OCI-LY3 (cell line): Measurements from ENCODE around the gene DOHH.

Experiments used
- H2AFZ ChIP-seq: fragments of 200-600, 300-600 bp; shearing (Covaris generic); 2 replicates; pipeline ENCODE4 v1.6.0; 2014; ENCODE audit warnings: antibody characterized with exemption, low read depth, low read length
- H3K27ac ChIP-seq: fragments of 200-600, 300-600 bp; sonication (generic); 2 replicates; pipeline ENCODE4 v1.5.1; 2014; ENCODE audit warnings: mild to moderate bottlenecking, low read length, moderate library complexity, mixed read lengths
- H3K27me3 ChIP-seq: fragments of 200-600, 300-600 bp; sonication (generic); 2 replicates; pipeline ENCODE4 v1.6.1; 2014; ENCODE audit warnings: low read depth, low read length, mixed read lengths
- H3K36me3 ChIP-seq: fragments of 200-600, 300-600 bp; sonication (generic); replicated peaks from 2 replicates; pipeline ENCODE3; 2014; ENCODE audit warnings: low read depth, low read length, mixed read lengths
- H3K4me1 ChIP-seq: fragments of 300-600, 200-600 bp; sonication (generic); 2 replicates; pipeline ENCODE4 v1.6.1; 2014; ENCODE audit warnings: low read length, mixed read lengths
- H3K4me2 ChIP-seq: fragments of 200-600, 300-600 bp; sonication (generic); 2 replicates; pipeline ENCODE4 v1.6.1; 2014; ENCODE audit warnings: low read length, mixed read lengths
- H3K4me3 ChIP-seq: fragments of 300-600, 200-600 bp; sonication (generic); 2 replicates; pipeline ENCODE4 v1.5.1; 2014; ENCODE audit warnings: antibody characterized with exemption, mild to moderate bottlenecking, low read length, moderate library complexity
- H3K79me2 ChIP-seq: fragments of 300-600, 200-600 bp; shearing (Covaris generic); 2 replicates; pipeline ENCODE4 v1.6.1; 2014; ENCODE audit warnings: mild to moderate bottlenecking, low read length, mixed read lengths
- H3K9ac ChIP-seq: fragments of 300-600, 200-600 bp; shearing (Covaris generic); 2 replicates; pipeline ENCODE4 v1.6.0; 2014; ENCODE audit warnings: mild to moderate bottlenecking, low read length, moderate library complexity
- H3K9me3 ChIP-seq: fragments of 200-600, 300-600 bp; shearing (Covaris generic); 2 replicates; pipeline ENCODE4 v1.6.1; 2014; ENCODE audit warnings: low read length, mixed read lengths; ENCODE audit not compliant: insufficient read depth
- H4K20me1 ChIP-seq: fragments of 200-600, 300-600 bp; sonication (generic); 2 replicates; pipeline ENCODE4 v1.6.1; 2016; ENCODE audit warnings: low read length, mixed read lengths; ENCODE audit not compliant: insufficient read depth
- CTCF ChIP-seq: fragments of 200-600, 300-600 bp; sonication (generic); IDR thresholded peaks from 2 replicates; pipeline ENCODE4 v1.5.1; 2014; ENCODE audit warnings: antibody characterized with exemption, low read length, low read depth
- EZH2phosphoT487 ChIP-seq: fragments of 200-600 bp; shearing (Covaris generic); IDR thresholded peaks from 2 replicates; pipeline ENCODE4 v1.6.1; 2018; ENCODE audit warnings: antibody characterized with exemption, mixed run types, low read depth

The DOHH gene

GRCh38 chr19:3459089-3459881, 41.2 kb downstream of the DOHH start:
- no peak for TF ChIP-seq EZH2phosphoT487
- no peak for TF ChIP-seq CTCF
- H3K36me3 ChIP-seq, result peaks cover 18% of the 10 kb centered on the region
- H3K4me3 ChIP-seq, result no peak overlapping the region
- H3K27me3 ChIP-seq, result no peaks in the 10 kb centered on the region
- no peak overlapping the region for H2AFZ ChIP-seq
- H3K4me1 ChIP-seq, result no peaks in the 10 kb centered on the region
- H4K20me1 ChIP-seq, result peaks cover 20% of the 10 kb centered on the region
- no peak overlapping the region for H3K27ac ChIP-seq
- H3K79me2 ChIP-seq, result no peaks in the 10 kb centered on the region; the same call in 1 of the 2 replicates
- no peaks in the 10 kb centered on the region for H3K9me3 ChIP-seq
- H3K4me2 ChIP-seq, result no peak overlapping the region
- no peak overlapping the region for H3K9ac ChIP-seq

- H3K27me3 ChIP-seq, result no peaks in the 10 kb centered on the region
- H2AFZ ChIP-seq, result no peak overlapping the region
- H4K20me1 ChIP-seq, result peaks cover 20% of the 10 kb centered on the region
- no peaks in the 10 kb centered on the region for H3K4me1 ChIP-seq
- H3K27ac ChIP-seq, result no peak overlapping the region
- H3K36me3 ChIP-seq, result peaks cover 27% of the 10 kb centered on the region
- no peak overlapping the region for H3K9ac ChIP-seq
- H3K4me2 ChIP-seq, result no peak overlapping the region
- no peaks in the 10 kb centered on the region for H3K9me3 ChIP-seq
- TF ChIP-seq EZH2phosphoT487 (no peak), CTCF (no peak)
- no peaks in the 10 kb centered on the region; the same call in 1 of the 2 replicates for H3K79me2 ChIP-seq
- H3K4me3 ChIP-seq, result no peak overlapping the region
Observed at GRCh38 chr19:3458229-3459088, 42.0 kb downstream of the DOHH start.

- H3K4me2 ChIP-seq, result no peak overlapping the region
- no peaks in the 10 kb centered on the region for H3K27me3 ChIP-seq
- H2AFZ ChIP-seq, result no peak overlapping the region
- no peak overlapping the region for H3K4me3 ChIP-seq
- peaks cover 20% of the 10 kb centered on the region for H4K20me1 ChIP-seq
- no peak overlapping the region for H3K9ac ChIP-seq
- no peak overlapping the region for H3K27ac ChIP-seq
- H3K36me3 ChIP-seq, result peaks cover 33% of the 10 kb centered on the region
- TF ChIP-seq CTCF (no peak), EZH2phosphoT487 (no peak)
- H3K4me1 ChIP-seq, result no peaks in the 10 kb centered on the region
- H3K79me2 ChIP-seq, result no peaks in the 10 kb centered on the region; the same call in 1 of the 2 replicates
- no peaks in the 10 kb centered on the region for H3K9me3 ChIP-seq
Observed at GRCh38 chr19:3457528-3458228, 42.8 kb downstream of the DOHH start.
